ENCODE results near the gene RAVER1. TPM values are rescaled to one million over a fixed set of nuclear protein-coding genes. Genes with fewer than 3 reads are reported as not detected.

RAVER1 gene
- total and polyA plus RNA-seq, 9 of the 15 experiments (the other 6 are each of a cell fraction or from before 2014, with no cell fraction given) = 0.06 to 113 (median 7.0) TPM

GRCh38 chr19:10286803-10287737 lies 46.3 kb downstream of the RAVER1 start, which contains the start of gene ICAM4 (continued):
- TF ChIP-seq NKRF (IDR thresholded peaks at IDR 0.05; ENCODE audit: borderline replicate concordance) (peak; percentile 43), ATF3 (IDR thresholded peaks at IDR 0.05) (no peak), ATF3 (CRISPR knock-in tag; conservative IDR thresholded peaks at IDR 0.05) (no peak), CBX5 (IDR thresholded peaks at IDR 0.05; ENCODE audit: borderline replicate concordance, low read depth) (no peak), NFE2 (IDR thresholded peaks at IDR 0.05; ENCODE audit: low read depth) (no peak), XRCC5 (IDR thresholded peaks at IDR 0.05; ENCODE audit: low read depth, low read length) (0 out of 2 replicates have a peak, but pooled peaks have one; percentile 26), ZNF175 (CRISPR knock-in tag; IDR thresholded peaks at IDR 0.05; ENCODE audit: low read depth) (peak; percentile 70), KAT8 (IDR thresholded peaks at IDR 0.05; ENCODE audit: low read depth) (no peak), RAD51 (IDR thresholded peaks at IDR 0.05; ENCODE audit: borderline replicate concordance, low read depth) (peak; percentile 73), ARHGAP35 (IDR thresholded peaks at IDR 0.05; ENCODE audit: partially characterized antibody) (no peak), ZSCAN32 (CRISPR knock-in tag; IDR thresholded peaks at IDR 0.05) (no peak), ZC3H4 (CRISPR knock-in tag; IDR thresholded peaks at IDR 0.05; ENCODE audit: borderline replicate concordance) (no peak), ZBTB11 (CRISPR knock-in tag; IDR thresholded peaks at IDR 0.05) (peak in 1 of 3 experiments; percentile 78; a peak in 2 of 6 replicates), ZNF507 (tag; conservative IDR thresholded peaks at IDR 0.05) (no peak), SREBF1 (IDR thresholded peaks at IDR 0.05; ENCODE audit: borderline replicate concordance, low read depth, low read length) (no peak), FOXK1 (CRISPR knock-in tag; IDR thresholded peaks at IDR 0.05; ENCODE audit: borderline replicate concordance) (no peak), GATA2 (CRISPR knock-in tag; IDR thresholded peaks at IDR 0.05) (peak; percentile 64)
- TF ChIP-seq, protein P1, sequence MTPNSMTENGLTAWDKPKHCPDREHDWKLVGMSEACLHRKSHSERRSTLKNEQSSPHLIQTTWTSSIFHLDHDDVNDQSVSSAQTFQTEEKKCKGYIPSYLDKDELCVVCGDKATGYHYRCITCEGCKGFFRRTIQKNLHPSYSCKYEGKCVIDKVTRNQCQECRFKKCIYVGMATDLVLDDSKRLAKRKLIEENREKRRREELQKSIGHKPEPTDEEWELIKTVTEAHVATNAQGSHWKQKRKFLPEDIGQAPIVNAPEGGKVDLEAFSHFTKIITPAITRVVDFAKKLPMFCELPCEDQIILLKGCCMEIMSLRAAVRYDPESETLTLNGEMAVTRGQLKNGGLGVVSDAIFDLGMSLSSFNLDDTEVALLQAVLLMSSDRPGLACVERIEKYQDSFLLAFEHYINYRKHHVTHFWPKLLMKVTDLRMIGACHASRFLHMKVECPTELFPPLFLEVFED (CRISPR knock-in tag; conservative IDR thresholded peaks at IDR 0.05) = no peak

Measured in K562 (cell line).